C4-2B (cell line): ENCODE results near the gene EXOC6B.

ENCODE experiments used
- H3K27ac ChIP-seq: fragments of 450-650 bp; 2 replicates; pipeline ENCODE4 v1.5.1; 2017
- ZFX ChIP-seq: fragments of 450-650 bp; IDR thresholded peaks from 2 replicates; pipeline ENCODE4 v1.6.1; 2017
- TF ChIP-seq, protein P1 (sequence below): fragments of 450-650 bp; conservative IDR thresholded peaks from 2 replicates; pipeline ENCODE4 v1.5.1; 2017; ENCODE audit warnings: mild to moderate bottlenecking

EXOC6B gene

DNA sequence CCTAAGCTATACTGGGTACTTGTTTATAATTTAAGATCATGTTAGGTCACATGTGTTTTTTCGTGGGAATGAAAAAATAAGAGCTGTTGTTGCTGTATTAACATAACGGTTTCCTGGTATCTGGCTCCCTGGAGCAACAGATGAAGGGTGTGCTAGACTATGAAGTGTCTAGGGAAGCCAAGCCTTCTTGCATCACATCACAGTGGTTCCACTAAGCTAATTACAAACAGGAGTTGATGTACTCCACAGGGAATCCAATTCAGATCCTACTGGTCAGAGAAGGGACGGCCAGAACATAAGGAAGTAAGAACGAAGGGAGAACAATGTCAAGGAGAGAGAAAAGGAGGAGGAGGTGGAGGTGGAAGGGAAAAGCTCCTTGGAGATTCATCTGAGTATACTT is 485.2 kb downstream of the EXOC6B start:
- H3K27ac ChIP-seq = no peak overlapping the region
- TF ChIP-seq, protein P1, sequence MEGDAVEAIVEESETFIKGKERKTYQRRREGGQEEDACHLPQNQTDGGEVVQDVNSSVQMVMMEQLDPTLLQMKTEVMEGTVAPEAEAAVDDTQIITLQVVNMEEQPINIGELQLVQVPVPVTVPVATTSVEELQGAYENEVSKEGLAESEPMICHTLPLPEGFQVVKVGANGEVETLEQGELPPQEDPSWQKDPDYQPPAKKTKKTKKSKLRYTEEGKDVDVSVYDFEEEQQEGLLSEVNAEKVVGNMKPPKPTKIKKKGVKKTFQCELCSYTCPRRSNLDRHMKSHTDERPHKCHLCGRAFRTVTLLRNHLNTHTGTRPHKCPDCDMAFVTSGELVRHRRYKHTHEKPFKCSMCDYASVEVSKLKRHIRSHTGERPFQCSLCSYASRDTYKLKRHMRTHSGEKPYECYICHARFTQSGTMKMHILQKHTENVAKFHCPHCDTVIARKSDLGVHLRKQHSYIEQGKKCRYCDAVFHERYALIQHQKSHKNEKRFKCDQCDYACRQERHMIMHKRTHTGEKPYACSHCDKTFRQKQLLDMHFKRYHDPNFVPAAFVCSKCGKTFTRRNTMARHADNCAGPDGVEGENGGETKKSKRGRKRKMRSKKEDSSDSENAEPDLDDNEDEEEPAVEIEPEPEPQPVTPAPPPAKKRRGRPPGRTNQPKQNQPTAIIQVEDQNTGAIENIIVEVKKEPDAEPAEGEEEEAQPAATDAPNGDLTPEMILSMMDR = no peak
- TF ChIP-seq ZFX = no peak

DNA sequence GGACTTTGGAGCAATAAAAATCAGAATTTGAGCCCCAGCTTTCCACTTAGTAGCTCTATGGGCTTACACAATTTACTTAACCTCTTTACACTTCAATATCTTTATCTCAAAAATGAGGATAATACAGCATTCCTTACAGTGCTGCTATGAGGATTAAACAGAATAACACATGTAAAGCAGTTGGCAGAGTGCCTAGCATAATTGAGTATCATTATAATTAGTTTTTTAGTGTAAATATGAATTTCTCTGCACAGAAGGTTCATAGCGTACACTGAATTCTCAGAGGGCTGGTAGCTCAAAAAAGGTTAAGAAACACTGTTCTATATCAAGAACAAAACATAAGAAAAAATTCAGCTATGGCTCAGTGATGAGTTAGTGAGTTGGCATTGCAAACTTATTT is 487.8 kb downstream of the EXOC6B start:
- no peak overlapping the region for H3K27ac ChIP-seq
- TF ChIP-seq, protein P1 = no peak

DNA sequence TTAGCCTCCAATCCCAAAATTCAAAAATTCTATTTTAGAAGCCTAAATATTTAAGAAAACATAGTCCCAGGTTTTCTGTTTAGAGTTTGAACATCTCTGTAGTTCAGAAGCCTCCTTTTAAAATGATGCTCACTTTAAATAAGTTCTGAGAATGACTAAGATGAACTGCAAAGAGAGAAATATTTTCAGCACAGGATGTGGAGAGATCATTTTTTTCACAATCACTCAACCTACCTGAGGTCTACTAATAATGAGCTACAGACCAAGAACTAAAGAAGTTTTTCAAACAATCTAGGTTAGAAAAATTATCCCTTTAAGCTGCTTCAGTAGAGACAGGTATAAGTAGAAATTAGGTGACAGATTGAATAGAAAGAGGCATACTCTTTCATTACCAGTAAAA is 493.1 kb downstream of the EXOC6B start:
- TF ChIP-seq, protein P1 = no peak
- TF ChIP-seq ZFX = no peak

DNA sequence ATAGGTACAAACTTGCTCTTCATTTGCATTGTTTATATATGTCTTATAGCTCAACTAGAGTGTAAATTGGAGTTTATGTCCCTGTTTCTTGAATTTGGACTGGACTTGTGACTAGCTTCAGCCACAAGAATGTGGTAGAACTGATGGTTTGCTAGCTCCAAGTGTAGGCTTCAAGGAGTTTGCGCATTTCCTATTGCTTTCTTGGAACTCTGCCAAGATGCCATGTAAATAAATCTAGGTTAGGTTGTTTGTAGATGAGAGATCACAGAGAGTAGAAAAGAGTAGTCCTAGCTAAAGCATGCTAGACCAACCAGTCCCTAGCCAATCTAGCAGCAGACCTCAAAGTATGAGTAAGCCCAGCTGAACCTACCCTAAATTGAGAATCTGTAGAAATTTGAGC is 495.2 kb downstream of the EXOC6B start:
- H3K27ac ChIP-seq = no peak overlapping the region
- TF ChIP-seq, protein P1 = no peak
- no peak for TF ChIP-seq ZFX

More for the DNA sequence above, 493.1 kb downstream of the EXOC6B start:
- no peak overlapping the region for H3K27ac ChIP-seq

DNA sequence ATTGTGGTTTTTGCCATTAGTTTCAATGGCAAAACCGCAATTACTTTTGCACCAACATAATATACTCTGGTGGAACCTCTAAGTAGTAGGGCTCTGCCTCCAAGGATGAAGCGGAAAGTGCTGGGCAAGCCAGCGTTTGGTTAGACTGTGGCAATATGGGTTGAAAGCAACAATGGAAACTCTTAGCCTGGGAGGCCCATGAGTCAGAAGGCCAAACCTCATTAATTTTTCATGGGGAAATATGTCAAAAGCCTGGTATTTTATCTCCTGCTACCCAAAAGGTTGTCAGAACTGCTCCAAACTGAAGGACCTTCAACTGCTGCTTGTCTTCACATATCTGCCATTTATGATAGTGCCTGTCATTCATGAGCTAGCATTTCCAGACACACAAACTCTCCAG is 499.1 kb downstream of the EXOC6B start:
- no peak for TF ChIP-seq ZFX
- TF ChIP-seq, protein P1 = no peak
- H3K27ac ChIP-seq = no peak overlapping the region

DNA sequence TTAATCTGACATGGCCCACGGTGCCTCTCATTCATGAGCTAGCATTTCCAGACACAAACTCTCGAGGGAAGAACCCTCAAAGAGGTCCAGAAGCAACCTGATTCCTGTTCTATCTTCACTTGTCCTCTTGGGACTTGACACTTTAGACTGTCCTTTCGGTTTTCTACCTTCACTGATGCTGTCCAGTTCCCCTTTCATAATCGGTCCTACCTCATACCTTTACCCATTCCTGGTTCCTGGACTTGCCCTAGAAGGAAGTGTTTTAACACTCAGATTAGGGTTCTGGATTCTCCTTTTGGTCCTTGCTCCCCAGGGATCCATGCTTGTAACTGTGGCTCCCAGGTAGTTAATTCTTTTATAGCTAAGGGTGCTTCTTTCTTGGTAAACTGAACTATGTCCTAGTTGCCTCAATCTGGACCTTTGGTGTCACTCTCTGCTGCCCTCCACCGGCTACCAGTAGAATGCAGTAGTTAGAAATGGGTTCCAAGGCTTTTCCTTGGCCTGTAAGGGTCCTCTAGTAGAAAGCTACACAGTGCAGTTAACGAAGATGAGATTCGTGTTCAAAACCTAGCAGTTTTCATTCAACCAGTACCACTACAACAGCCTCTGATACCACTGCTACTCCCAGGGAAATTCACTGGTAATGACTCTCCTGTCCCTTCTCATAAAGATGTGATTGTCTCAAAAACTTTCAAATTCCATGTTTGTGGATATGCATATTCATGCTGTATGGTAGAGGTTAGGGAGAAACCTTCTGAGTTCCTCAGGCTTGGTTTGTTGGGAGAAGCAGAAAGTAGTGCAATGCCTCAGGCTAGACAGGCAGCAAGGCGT is 500.0 kb downstream of the EXOC6B start:
- H3K27ac ChIP-seq = no peak overlapping the region
- no peak for TF ChIP-seq ZFX
- TF ChIP-seq, protein P1 = peak; percentile 67

DNA sequence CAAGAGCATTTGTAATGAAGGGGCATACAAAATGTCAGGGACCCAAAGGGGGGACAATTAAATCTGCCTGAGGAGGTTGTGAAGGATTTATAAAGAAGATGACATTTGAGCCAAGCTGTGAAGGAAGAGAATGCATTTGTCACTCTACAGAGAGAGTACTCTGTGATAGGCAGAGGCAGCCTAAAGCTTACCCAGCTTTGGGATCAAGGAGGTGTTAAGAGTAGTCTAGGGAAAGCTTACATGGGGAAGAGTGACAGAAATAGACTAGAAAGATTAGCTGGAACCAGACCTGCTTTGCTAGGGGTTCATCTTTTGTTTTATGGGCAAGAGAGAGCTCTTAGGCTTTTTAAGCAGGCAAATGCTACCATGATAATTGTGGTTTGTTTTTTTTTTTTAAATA is 509.1 kb downstream of the EXOC6B start:
- no peak for TF ChIP-seq ZFX
- TF ChIP-seq, protein P1 = no peak
- no peak overlapping the region for H3K27ac ChIP-seq
